CD4-positive, alpha-beta T cell (primary cell): ENCODE data around the gene GPR42. TPM values are rescaled to one million over a fixed set of nuclear protein-coding genes. Genes with fewer than 3 reads are reported as not detected.

Experiments used
- ATAC-seq: fragments of 200-7000 bp; cut with Tn5 transposase; one replicate; pipeline ENCODE4 v1.10.0; 2022; ENCODE audit warnings: mild to moderate bottlenecking; ENCODE audit not compliant: poor library complexity
- CTCF ChIA-PET: fragments of 350-600 bp; sonication (Branson Sonifier 250); formaldehyde crosslinking; loops from one replicate; lab custom pipeline; 2021; ENCODE audit warnings: antibody characterized with exemption, inconsistent platforms; lab: Charles Lee
- POLR2A ChIA-PET: fragments of 350-600 bp; sonication (Branson Sonifier 250); formaldehyde crosslinking; loops from one replicate; lab custom pipeline; 2021; ENCODE audit warnings: antibody characterized with exemption, inconsistent platforms; lab: Charles Lee
- DNase-seq, 14 experiments: peaks; one replicate each; pipeline ENCODE4 v3.0.0-alpha.2; 2013 to 2020; ENCODE audit warnings: mixed read lengths in 2 of 14
- H3K27ac ChIP-seq, 2 donors: one replicate each; pipeline versions ENCODE4 v1.5.1 to v1.7.0; 2013; ENCODE audit warnings: low read length in 2 of 2, low read depth in 1 of 2, mild to moderate bottlenecking in 1 of 2
- H3K27me3 ChIP-seq, 2 experiments: 1 replicate in 1 of 2; 2 replicates in 1 of 2; pipeline versions ENCODE4 v1.6.1 to v1.7.0; 2013; ENCODE audit warnings: low read length in 2 of 2, control low read depth in 1 of 2, mild to moderate bottlenecking in 1 of 2, moderate library complexity in 1 of 2; ENCODE audit not compliant: insufficient read depth in 2 of 2, control insufficient read depth in 1 of 2
- H3K36me3 ChIP-seq: one replicate; pipeline ENCODE4 v1.6.1; 2013; ENCODE audit warnings: low read length, control low read depth; ENCODE audit not compliant: insufficient read depth
- H3K4me1 ChIP-seq: one replicate; pipeline ENCODE4 v1.6.1; 2013; ENCODE audit warnings: low read length, control low read depth; ENCODE audit not compliant: insufficient read depth
- H3K4me3 ChIP-seq: one replicate; pipeline ENCODE4 v1.5.1; 2013; ENCODE audit warnings: mild to moderate bottlenecking, low read length, moderate library complexity
- H3K9me3 ChIP-seq, 2 experiments: 1 replicate in 1 of 2; 2 replicates in 1 of 2; pipeline versions ENCODE4 v1.6.1 to v1.7.0; 2013; ENCODE audit warnings: low read length in 2 of 2, mild to moderate bottlenecking in 2 of 2, control low read depth in 1 of 2, moderate library complexity in 1 of 2; ENCODE audit not compliant: control insufficient read depth in 1 of 2, insufficient read depth in 1 of 2
- H3K27ac Mint-ChIP-seq: one replicate; pipeline ENCODE4 v1.8.0; 2020; ENCODE audit warnings: mixed read lengths
- H3K27me3 Mint-ChIP-seq: one replicate; pipeline ENCODE4 v1.8.0; 2021; ENCODE audit warnings: mixed read lengths
- H3K36me3 Mint-ChIP-seq: one replicate; pipeline ENCODE4 v1.8.0; 2021; ENCODE audit warnings: low read depth, mixed read lengths
- H3K4me1 Mint-ChIP-seq: one replicate; pipeline ENCODE4 v1.8.0; 2021; ENCODE audit warnings: low read depth, mixed read lengths
- H3K4me3 Mint-ChIP-seq: one replicate; pipeline ENCODE4 v1.8.0; 2020; ENCODE audit warnings: mild to moderate bottlenecking, mixed read lengths
- H3K9me3 Mint-ChIP-seq: one replicate; pipeline ENCODE4 v1.8.0; 2020; ENCODE audit warnings: mixed read lengths
- CTCF ChIP-seq: fragments of 200-600 bp; IDR thresholded peaks from one replicate; pipeline ENCODE4 v1.8.0; 2022; ENCODE audit warnings: antibody characterized with exemption, mild to moderate bottlenecking
- intact Hi-C, 2 experiments: fragments of 100-400 bp; cut with DNase I in 1 of 2; cut with micrococcal nuclease in 1 of 2; formaldehyde crosslinking; loops; one replicate each; pipeline versions ENCODE4 v1.15.1 to v1.9.0; 2023 to 2025; cut with DNase I, micrococcal nuclease
- total RNA-seq, 174 experiments: library from RNA in 2 of 174; stranded (reverse) in 2 of 174; gene quantifications; one replicate each; pipeline ENCODE4 v1.2.3 and lab custom pipeline; 2021 to 2026

Gene GPR42
- total RNA-seq, 2 experiments from 2014 or later: 0.14 TPM; not detected in 1

GRCh38 chr19:35417713-35418534, 47.1 kb downstream of the GPR42 start:
- Histone ChIP-seq H3K27ac (no peak overlapping the region), H3K9me3 (no peaks in the 10 kb centered on the region), H3K4me3 (no peak overlapping the region), H3K27me3 (peaks cover 5 to 20% of the 10 kb centered on the region in 2 experiments), H3K4me1 (no peaks in the 10 kb centered on the region), H3K36me3 (no peaks in the 10 kb centered on the region)
- DNase-seq (peak in 1 of 14 experiments; percentile 25), ATAC-seq (no peak)
- H3K4me1 Mint-ChIP-seq: no peaks in the 10 kb centered on the region
- ChIA-PET CTCF (no interaction called here), POLR2A (no interaction called here)
- no peak for TF ChIP-seq CTCF
- intact Hi-C loops: no loop called here
- H3K27me3 Mint-ChIP-seq: peaks cover 22% of the 10 kb centered on the region
- H3K27ac Mint-ChIP-seq: no peak overlapping the region
- H3K9me3 Mint-ChIP-seq: no peaks in the 10 kb centered on the region
- H3K36me3 Mint-ChIP-seq: no peaks in the 10 kb centered on the region
- H3K4me3 Mint-ChIP-seq: no peak overlapping the region

GRCh38 chr19:35419046-35419445, 48.2 kb downstream of the GPR42 start:
- intact Hi-C loops: no loop called here
- ATAC-seq (no peak), DNase-seq (no peak)
- Histone ChIP-seq H3K9me3 (no peaks in the 10 kb centered on the region), H3K27me3 (peaks cover 5 to 10% of the 10 kb centered on the region in 2 experiments), H3K27ac (no peak overlapping the region), H3K4me1 (no peaks in the 10 kb centered on the region), H3K36me3 (no peaks in the 10 kb centered on the region), H3K4me3 (no peak overlapping the region)
- no peaks in the 10 kb centered on the region for H3K9me3 Mint-ChIP-seq
- peaks cover 15% of the 10 kb centered on the region for H3K27me3 Mint-ChIP-seq
- no peak overlapping the region for H3K27ac Mint-ChIP-seq
- CTCF ChIA-PET: no interaction called here
- POLR2A ChIA-PET: no interaction called here
- H3K36me3 Mint-ChIP-seq: no peaks in the 10 kb centered on the region
- H3K4me1 Mint-ChIP-seq: no peaks in the 10 kb centered on the region
- no peak overlapping the region for H3K4me3 Mint-ChIP-seq
- no peak for TF ChIP-seq CTCF

GRCh38 chr19:35419805-35420204, 48.9 kb downstream of the GPR42 start:
- Mint-ChIP-seq H3K27ac (no peak overlapping the region), H3K4me1 (no peaks in the 10 kb centered on the region)
- no peak for TF ChIP-seq CTCF

More at GRCh38 chr19:35419805-35420204, 48.9 kb downstream of the GPR42 start:
- Mint-ChIP-seq H3K36me3 (no peaks in the 10 kb centered on the region), H3K27me3 (peaks cover 15% of the 10 kb centered on the region), H3K9me3 (no peaks in the 10 kb centered on the region), H3K4me3 (no peak overlapping the region)
- ChIA-PET CTCF (no interaction called here), POLR2A (no interaction called here)
- ATAC-seq: no peak
- Histone ChIP-seq H3K9me3 (no peaks in the 10 kb centered on the region), H3K4me3 (no peak overlapping the region), H3K27ac (no peak overlapping the region), H3K36me3 (no peaks in the 10 kb centered on the region), H3K4me1 (no peaks in the 10 kb centered on the region), H3K27me3 (peaks cover 5 to 6% of the 10 kb centered on the region in 2 experiments)
- no peak for DNase-seq
- intact Hi-C loops: no loop called here
